Panc1 (cell line): ENCODE data around the gene KCNK15.

Experiments used
- CTCF ChIP-seq: fragments of 450-650 bp; IDR thresholded peaks from 2 replicates; pipeline ENCODE4 v1.5.1; 2017; ENCODE audit warnings: mild to moderate bottlenecking
- REST ChIP-seq, 2 experiments: IDR thresholded peaks; 2 replicates each; pipeline ENCODE4 v1.6.1; 2011 to 2012; ENCODE audit warnings: low read depth in 2 of 2, control low read depth in 1 of 2, low read length in 1 of 2, mild to moderate bottlenecking in 1 of 2, moderate library complexity in 1 of 2; ENCODE audit not compliant: insufficient read depth in 1 of 2
- SIN3A ChIP-seq: IDR thresholded peaks from 2 replicates; pipeline ENCODE4 v1.6.1; 2012; ENCODE audit warnings: low read depth, mild to moderate bottlenecking, low read length, moderate library complexity, borderline replicate concordance; ENCODE audit not compliant: insufficient read depth

- no peak for TF ChIP-seq CTCF
- no peak for TF ChIP-seq REST (IDR thresholded peaks at IDR 0.05; ENCODE audit: insufficient read depth in 1 of 2, low read depth in 2 of 2, low read length in 1 of 2)
- no peak for TF ChIP-seq SIN3A
Measured at GRCh38 chr20:44719841-44720240, 25.8 kb upstream of the KCNK15 start.
